Osteocyte (in vitro differentiated cells): Measurements from ENCODE around the gene PRIM1. TPM values are rescaled to one million over a fixed set of nuclear protein-coding genes. Genes with fewer than 3 reads are reported as not detected.

ENCODE experiments used
- DNase-seq: peaks from one replicate; pipeline ENCODE4 v3.0.0; 2021; ENCODE audit warnings: mixed read lengths; ENCODE audit not compliant: unreplicated experiment; ENCODE audit errors: extremely low spot score
- H3K27ac Mint-ChIP-seq: one replicate; pipeline ENCODE4 v1.8.0; 2021; ENCODE audit warnings: mild to moderate bottlenecking, mixed read lengths; ENCODE audit not compliant: unreplicated experiment
- H3K27me3 Mint-ChIP-seq: one replicate; pipeline ENCODE4 v1.8.0; 2021; ENCODE audit warnings: mixed read lengths; ENCODE audit not compliant: unreplicated experiment
- H3K36me3 Mint-ChIP-seq: one replicate; pipeline ENCODE4 v1.8.0; 2021; ENCODE audit warnings: mixed read lengths; ENCODE audit not compliant: unreplicated experiment
- H3K4me1 Mint-ChIP-seq: one replicate; pipeline ENCODE4 v1.8.0; 2021; ENCODE audit warnings: mixed read lengths; ENCODE audit not compliant: unreplicated experiment
- H3K4me3 Mint-ChIP-seq: one replicate; pipeline ENCODE4 v1.8.0; 2021; ENCODE audit warnings: mild to moderate bottlenecking, moderate library complexity, mixed read lengths; ENCODE audit not compliant: unreplicated experiment
- H3K9me3 Mint-ChIP-seq: one replicate; pipeline ENCODE4 v1.8.0; 2021; ENCODE audit warnings: mixed read lengths; ENCODE audit not compliant: unreplicated experiment
- total RNA-seq: library from RNA; stranded (reverse); gene quantifications from 2 replicates; pipeline ENCODE4 v1.2.1, GENCODE V29; 2021
- TF ChIP-seq, protein P1 (sequence below): fragments of 200-600 bp; sonication (generic); IDR thresholded peaks from 2 replicates; pipeline ENCODE4 v1.5.0; 2021; ENCODE audit warnings: antibody characterized with exemption, mild to moderate bottlenecking, moderate library complexity

The PRIM1 gene
- total RNA-seq, 1 donor from 2014 or later, result 6.2 TPM

DNA sequence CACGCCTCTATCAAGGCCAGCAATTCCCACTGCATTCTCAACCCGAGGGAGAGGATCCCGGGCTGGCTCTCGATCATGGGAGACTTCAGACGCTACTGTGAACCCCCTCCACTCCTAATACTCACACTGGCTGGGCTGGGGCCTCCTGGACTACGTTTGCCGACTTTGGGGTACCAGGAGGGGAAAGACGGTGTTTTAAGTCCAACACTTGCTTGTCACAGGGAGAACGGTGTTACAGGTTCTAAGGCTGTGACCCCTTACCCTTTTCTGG lies 27.5 kb downstream of the PRIM1 start:
- Mint-ChIP-seq H3K4me3 (peak overlapping the region; percentile 98), H3K27ac (peak overlapping the region; percentile 99), H3K4me1 (peaks cover 51% of the 10 kb centered on the region), H3K9me3 (no peaks in the 10 kb centered on the region), H3K36me3 (peaks cover 20% of the 10 kb centered on the region), H3K27me3 (no peaks in the 10 kb centered on the region)
- TF ChIP-seq, protein P1, sequence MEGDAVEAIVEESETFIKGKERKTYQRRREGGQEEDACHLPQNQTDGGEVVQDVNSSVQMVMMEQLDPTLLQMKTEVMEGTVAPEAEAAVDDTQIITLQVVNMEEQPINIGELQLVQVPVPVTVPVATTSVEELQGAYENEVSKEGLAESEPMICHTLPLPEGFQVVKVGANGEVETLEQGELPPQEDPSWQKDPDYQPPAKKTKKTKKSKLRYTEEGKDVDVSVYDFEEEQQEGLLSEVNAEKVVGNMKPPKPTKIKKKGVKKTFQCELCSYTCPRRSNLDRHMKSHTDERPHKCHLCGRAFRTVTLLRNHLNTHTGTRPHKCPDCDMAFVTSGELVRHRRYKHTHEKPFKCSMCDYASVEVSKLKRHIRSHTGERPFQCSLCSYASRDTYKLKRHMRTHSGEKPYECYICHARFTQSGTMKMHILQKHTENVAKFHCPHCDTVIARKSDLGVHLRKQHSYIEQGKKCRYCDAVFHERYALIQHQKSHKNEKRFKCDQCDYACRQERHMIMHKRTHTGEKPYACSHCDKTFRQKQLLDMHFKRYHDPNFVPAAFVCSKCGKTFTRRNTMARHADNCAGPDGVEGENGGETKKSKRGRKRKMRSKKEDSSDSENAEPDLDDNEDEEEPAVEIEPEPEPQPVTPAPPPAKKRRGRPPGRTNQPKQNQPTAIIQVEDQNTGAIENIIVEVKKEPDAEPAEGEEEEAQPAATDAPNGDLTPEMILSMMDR, result no peak
- peak; percentile 75 for DNase-seq

DNA sequence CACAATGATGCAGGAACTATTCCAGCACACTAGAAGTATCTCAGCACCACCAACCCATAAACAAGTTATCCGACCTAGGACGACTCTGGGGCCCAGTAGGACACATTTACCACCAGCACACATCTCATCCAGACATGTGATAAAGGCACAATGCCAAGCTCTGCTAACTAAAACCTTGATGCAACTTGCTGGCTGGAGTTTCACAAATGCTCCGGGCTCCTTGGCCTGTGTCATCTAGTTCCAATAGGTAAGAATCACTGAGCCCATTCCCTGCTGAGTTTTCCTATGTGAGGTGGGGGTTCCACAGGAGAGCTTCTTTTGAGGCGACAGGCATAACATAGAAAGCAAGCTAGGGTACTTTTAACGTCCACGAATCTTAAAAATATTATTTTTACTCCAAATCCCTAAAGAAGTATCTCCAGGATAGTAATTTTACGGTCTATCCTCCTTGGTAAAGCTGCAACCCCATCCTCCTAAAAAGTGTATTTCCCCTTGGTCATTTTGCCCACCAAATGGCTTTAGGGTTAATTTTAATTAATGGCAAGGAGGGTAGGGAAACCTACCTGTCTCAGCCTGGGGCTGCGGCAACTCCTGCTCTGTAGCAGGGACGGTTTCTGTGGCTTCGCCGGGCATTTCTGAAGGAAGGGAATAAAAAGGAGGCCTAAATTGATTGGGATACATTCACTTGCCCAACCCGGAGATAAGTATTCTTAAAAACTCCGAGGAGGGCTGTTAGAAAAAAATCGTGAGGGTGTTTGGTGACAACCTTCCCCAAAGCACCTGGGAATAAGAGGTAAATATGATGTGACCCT lies 28.0 kb downstream of the PRIM1 start:
- TF ChIP-seq, protein P1, result no peak
- no peaks in the 10 kb centered on the region for H3K27me3 Mint-ChIP-seq
- DNase-seq, result peak; percentile 57
- H3K36me3 Mint-ChIP-seq, result peaks cover 25% of the 10 kb centered on the region
- peak overlapping the region; percentile 99 for H3K27ac Mint-ChIP-seq
- no peaks in the 10 kb centered on the region for H3K9me3 Mint-ChIP-seq
- H3K4me1 Mint-ChIP-seq, result peaks cover 55% of the 10 kb centered on the region
- H3K4me3 Mint-ChIP-seq, result peak overlapping the region; percentile 98

DNA sequence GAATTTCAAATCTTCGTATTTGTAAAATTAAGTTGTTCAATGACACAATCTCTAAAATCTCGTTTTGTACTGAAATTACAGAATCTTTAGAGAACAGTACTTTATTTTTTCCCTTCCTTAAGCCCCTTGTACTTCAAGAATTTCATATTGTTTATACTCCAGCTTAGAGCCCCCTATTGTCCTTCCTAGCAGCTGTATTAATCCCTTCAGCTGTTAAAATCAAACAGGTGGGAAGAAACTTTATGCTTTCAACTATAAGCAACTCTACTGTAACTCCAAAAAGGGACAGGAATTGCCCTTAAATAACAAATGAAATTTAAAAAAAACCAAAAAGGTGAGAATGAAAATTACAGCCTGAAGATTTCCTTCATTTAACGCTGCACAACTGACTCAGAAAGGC lies 28.8 kb downstream of the PRIM1 start:
- Mint-ChIP-seq H3K9me3 (no peaks in the 10 kb centered on the region), H3K27me3 (no peaks in the 10 kb centered on the region), H3K4me3 (peak overlapping the region; percentile 98), H3K36me3 (peaks cover 30% of the 10 kb centered on the region), H3K4me1 (peaks cover 60% of the 10 kb centered on the region), H3K27ac (peak overlapping the region; percentile 99)
- DNase-seq, result no peak
- TF ChIP-seq, protein P1, result no peak

DNA sequence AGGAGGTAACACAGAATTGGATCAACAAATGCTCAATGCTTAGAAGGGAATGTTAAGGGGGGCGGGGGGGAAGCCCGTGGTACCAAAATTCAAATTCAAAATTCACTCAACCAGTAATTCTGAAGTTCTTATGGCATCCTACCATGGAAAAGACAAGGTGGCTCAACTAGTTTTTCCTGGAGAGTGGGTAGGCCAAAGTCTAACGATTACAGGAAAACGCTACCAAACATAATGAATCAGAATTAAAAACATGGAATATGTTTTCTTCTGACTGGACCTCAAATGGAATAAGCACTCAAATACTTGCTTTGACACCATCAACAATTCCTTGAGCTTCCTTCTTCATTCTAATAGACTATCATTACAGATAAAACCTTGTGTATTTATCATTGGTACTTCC lies 29.3 kb downstream of the PRIM1 start:
- Mint-ChIP-seq H3K36me3 (peaks cover 30% of the 10 kb centered on the region), H3K27ac (peak overlapping the region; percentile 54), H3K27me3 (no peaks in the 10 kb centered on the region), H3K9me3 (no peaks in the 10 kb centered on the region), H3K4me3 (peak overlapping the region; percentile 98), H3K4me1 (peaks cover 60% of the 10 kb centered on the region)
- DNase-seq, result no peak
- TF ChIP-seq, protein P1, result no peak

DNA sequence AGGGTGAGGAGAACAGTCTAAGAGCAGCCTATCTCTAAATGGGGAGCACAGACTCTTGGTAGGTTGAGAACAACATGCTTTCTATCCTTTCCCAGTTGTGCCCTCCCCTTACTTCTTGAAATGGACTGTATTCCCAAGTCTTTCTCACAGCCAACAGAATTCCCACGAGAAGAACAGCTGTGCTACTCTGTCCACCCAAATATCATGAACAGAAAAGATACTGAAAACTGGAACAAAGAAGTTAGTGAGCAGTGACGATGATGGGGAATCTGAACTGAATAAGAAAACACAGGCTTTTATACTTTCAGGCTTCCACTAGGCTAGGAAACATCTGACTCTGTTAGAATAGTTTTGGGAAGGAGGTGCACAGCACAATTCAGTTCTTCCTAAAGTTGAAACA lies 30.4 kb downstream of the PRIM1 start:
- H3K4me1 Mint-ChIP-seq, result peaks cover 65% of the 10 kb centered on the region
- no peaks in the 10 kb centered on the region for H3K27me3 Mint-ChIP-seq
- TF ChIP-seq, protein P1, result no peak
- H3K9me3 Mint-ChIP-seq, result no peaks in the 10 kb centered on the region
- H3K36me3 Mint-ChIP-seq, result peaks cover 33% of the 10 kb centered on the region
- peak overlapping the region; percentile 3 for H3K27ac Mint-ChIP-seq
- H3K4me3 Mint-ChIP-seq, result no peak overlapping the region
- DNase-seq, result no peak
